C4-2B (cell line): ENCODE data around the gene BRINP2.

Source experiments
- ZFX ChIP-seq: fragments of 450-650 bp; IDR thresholded peaks from 2 replicates; pipeline ENCODE4 v1.6.1; 2017
- TF ChIP-seq, protein P1 (sequence below): fragments of 450-650 bp; conservative IDR thresholded peaks from 2 replicates; pipeline ENCODE4 v1.5.1; 2017; ENCODE audit warnings: mild to moderate bottlenecking

DNA sequence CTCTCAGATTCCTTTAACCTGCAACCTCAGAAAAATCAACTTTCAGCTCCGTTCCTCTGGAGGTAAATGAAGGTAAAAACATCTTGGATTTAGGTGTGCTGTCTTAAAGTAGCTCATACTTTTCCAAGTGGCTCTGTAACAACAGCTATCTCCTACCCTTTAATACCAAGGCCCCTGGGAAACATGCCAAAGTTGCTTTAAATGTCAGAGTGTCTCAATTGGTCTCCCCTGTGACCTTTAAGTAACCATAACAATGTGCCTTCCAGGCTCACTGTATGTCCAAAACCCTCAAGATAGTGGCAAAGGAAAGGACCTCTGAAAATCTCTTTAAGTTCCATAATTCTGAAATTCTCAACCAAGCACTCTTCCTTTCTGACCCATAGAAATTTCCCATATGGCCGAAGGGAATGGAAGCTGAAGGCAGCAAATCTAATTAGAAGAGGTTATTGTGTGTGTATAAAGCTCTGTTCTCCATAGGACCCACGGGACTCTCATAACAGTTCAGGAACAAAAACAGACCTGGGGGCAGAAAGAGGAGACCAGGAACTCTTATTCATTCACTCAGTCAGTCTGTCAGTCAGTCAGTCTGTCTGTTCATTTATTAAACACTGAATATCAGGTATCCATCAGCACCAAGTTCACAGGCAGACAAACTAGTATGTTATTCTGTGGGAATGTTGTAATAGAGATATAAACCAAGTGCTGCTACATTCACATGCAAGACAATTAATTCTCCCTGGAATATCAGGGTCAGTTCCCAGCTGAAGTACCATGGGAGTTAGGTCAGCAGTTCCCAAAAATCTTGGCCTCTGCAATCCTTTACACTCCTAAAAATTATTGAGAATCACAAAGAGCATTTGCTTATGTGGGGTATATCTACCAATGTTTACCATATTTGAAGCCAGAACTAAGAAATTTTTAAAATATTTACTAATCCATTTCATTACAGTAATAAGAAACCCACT, 25.4 kb upstream of the BRINP2 start:
- TF ChIP-seq, protein P1, sequence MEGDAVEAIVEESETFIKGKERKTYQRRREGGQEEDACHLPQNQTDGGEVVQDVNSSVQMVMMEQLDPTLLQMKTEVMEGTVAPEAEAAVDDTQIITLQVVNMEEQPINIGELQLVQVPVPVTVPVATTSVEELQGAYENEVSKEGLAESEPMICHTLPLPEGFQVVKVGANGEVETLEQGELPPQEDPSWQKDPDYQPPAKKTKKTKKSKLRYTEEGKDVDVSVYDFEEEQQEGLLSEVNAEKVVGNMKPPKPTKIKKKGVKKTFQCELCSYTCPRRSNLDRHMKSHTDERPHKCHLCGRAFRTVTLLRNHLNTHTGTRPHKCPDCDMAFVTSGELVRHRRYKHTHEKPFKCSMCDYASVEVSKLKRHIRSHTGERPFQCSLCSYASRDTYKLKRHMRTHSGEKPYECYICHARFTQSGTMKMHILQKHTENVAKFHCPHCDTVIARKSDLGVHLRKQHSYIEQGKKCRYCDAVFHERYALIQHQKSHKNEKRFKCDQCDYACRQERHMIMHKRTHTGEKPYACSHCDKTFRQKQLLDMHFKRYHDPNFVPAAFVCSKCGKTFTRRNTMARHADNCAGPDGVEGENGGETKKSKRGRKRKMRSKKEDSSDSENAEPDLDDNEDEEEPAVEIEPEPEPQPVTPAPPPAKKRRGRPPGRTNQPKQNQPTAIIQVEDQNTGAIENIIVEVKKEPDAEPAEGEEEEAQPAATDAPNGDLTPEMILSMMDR = no peak
- no peak for TF ChIP-seq ZFX
